K562 (cell line): ENCODE measurements around the gene MAEL. TPM values are rescaled to one million over a fixed set of nuclear protein-coding genes. Genes with fewer than 3 reads are reported as not detected.

Experiments used
- MAFG ChIP-seq: fragments of 450-650 bp; conservative IDR thresholded peaks from 2 replicates; pipeline ENCODE4 v1.6.1; 2016; ENCODE audit warnings: missing genetic modification characterization, missing compliant biosample characterization
- NFRKB ChIP-seq: fragments of 450-650 bp; IDR thresholded peaks from 2 replicates; pipeline ENCODE4 v1.6.1; 2016; ENCODE audit warnings: low read depth
- POLR2B ChIP-seq: fragments of 450-650 bp; IDR thresholded peaks from 2 replicates; pipeline ENCODE4 v1.6.1; 2018; ENCODE audit warnings: low read depth; ENCODE audit not compliant: partially characterized antibody
- TBP ChIP-seq: optimal IDR thresholded peaks from 2 replicates; pipeline ENCODE3; 2011; ENCODE audit warnings: low read depth, low read length, improper control_type of control experiment
- ZNF12 ChIP-seq: sonication (generic); formaldehyde crosslinking; IDR thresholded peaks from 2 replicates; pipeline ENCODE4 v1.4.0; 2020; ENCODE audit warnings: mild to moderate bottlenecking, missing genetic modification reagents
- ZNF445 ChIP-seq: fragments of 250-450 bp; sonication (Bioruptor Pico); IDR thresholded peaks from 2 replicates; pipeline ENCODE4 v1.4.0; 2020; ENCODE audit warnings: low read depth, mild to moderate bottlenecking, moderate library complexity
- polyA plus RNA-seq, 8 experiments: library from polyadenylated mRNA; depleted of rRNA in 4 of 8; stranded (reverse) in 5 of 8; unstranded in 3 of 8; fragments of >200 nt; fragmentation: Nextera tagmentation in 2 of 8; fragmentation: Illumina TruSeq in 1 of 8; extraction: Ambion mirVana in 2 of 8; extraction: Trizol in 1 of 8; gene quantifications; 2 replicates each; pipeline versions ENCODE4 v1.2.1 to v1.2.3, GENCODE V29; 2011 to 2014; ENCODE audit warnings: inconsistent platforms in 1 of 8, missing spikeins in 1 of 8
- total RNA-seq, 7 experiments: library from RNA; depleted of rRNA in 6 of 7; stranded (reverse); fragments of >200 nt in 6 of 7; fragmentation: Illumina TruSeq in 2 of 7; extraction: Trizol in 2 of 7; gene quantifications; 2 replicates each; pipeline versions ENCODE4 v1.2.1 to v1.2.3, GENCODE V29; 2011 to 2021; ENCODE audit warnings: low replicate concordance in 1 of 7
- TF ChIP-seq, protein P1 (sequence below): fragments of 450-650 bp; IDR thresholded peaks from 2 replicates; pipeline ENCODE4 v1.6.1; 2016; ENCODE audit warnings: low read depth

MAEL gene
- total and polyA plus RNA-seq, 9 of the 15 experiments (the other 6 are each of a cell fraction or from before 2014, with no cell fraction given): 0.11 to 1.9 (median 0.75) TPM

DNA sequence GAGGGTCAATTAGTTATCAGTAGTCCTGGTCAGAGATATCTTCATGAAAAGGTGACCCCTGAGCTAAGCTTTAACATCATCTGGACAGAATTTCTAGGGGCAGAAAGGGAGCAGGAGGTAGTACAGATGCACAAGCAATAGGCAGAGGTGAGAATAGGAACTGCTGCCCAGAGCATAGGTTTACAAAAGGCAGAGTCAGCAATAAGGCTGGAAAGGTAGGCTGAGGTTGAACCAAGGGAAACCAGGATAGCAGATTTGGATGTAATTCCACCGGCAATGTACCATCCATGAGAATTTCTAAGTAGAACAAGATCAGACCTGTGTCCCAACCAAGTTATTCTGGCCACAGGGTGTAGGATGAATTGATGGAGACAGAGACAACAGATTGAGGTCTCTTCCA lies 7.5 kb upstream of the MAEL start (continued):
- TF ChIP-seq ZNF445 (CRISPR knock-in tag) (no peak), NFRKB (no peak), TBP (no peak), MAFG (tag) (0 out of 2 replicates have a peak, but pooled peaks have one; percentile 44), POLR2B (no peak), ZNF12 (CRISPR knock-in tag) (no peak)
- TF ChIP-seq, protein P1, sequence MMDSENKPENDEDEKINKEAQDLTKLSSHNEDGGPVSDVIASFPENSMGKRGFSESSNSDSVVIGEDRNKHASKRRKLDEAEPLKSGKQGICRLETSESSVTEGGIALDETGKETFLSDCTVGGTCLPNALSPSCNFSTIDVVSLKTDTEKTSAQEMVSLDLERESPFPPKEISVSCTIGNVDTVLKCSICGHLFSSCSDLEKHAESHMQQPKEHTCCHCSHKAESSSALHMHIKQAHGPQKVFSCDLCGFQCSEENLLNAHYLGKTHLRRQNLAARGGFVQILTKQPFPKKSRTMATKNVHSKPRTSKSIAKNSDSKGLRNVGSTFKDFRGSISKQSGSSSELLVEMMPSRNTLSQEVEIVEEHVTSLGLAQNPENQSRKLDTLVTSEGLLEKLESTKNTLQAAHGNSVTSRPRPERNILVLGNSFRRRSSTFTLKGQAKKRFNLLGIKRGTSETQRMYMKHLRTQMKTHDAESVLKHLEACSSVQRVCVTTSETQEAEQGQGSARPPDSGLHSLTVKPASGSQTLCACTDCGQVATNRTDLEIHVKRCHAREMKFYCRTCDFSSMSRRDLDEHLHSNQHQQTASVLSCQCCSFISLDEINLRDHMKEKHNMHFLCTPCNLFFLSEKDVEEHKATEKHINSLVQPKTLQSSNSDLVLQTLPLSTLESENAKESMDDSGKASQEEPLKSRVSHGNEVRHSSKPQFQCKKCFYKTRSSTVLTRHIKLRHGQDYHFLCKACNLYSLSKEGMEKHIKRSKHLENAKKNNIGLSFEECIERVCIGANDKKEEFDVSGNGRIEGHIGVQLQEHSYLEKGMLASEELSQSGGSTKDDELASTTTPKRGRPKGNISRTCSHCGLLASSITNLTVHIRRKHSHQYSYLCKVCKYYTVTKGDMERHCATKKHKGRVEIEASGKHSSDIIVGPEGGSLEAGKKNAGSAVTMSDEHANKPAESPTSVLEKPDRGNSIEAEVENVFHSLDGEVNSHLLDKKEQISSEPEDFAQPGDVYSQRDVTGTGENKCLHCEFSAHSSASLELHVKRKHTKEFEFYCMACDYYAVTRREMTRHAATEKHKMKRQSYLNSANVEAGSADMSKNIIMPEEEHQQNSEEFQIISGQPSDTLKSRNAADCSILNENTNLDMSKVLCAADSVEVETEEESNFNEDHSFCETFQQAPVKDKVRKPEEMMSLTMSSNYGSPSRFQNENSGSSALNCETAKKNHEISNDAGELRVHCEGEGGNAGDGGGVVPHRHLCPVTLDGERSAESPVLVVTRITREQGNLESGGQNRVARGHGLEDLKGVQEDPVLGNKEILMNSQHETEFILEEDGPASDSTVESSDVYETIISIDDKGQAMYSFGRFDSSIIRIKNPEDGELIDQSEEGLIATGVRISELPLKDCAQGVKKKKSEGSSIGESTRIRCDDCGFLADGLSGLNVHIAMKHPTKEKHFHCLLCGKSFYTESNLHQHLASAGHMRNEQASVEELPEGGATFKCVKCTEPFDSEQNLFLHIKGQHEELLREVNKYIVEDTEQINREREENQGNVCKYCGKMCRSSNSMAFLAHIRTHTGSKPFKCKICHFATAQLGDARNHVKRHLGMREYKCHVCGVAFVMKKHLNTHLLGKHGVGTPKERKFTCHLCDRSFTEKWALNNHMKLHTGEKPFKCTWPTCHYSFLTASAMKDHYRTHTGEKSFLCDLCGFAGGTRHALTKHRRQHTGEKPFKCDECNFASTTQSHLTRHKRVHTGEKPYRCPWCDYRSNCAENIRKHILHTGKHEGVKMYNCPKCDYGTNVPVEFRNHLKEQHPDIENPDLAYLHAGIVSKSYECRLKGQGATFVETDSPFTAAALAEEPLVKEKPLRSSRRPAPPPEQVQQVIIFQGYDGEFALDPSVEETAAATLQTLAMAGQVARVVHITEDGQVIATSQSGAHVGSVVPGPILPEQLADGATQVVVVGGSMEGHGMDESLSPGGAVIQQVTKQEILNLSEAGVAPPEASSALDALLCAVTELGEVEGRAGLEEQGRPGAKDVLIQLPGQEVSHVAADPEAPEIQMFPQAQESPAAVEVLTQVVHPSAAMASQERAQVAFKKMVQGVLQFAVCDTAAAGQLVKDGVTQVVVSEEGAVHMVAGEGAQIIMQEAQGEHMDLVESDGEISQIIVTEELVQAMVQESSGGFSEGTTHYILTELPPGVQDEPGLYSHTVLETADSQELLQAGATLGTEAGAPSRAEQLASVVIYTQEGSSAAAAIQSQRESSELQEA: no peak
